SIG-M5 treated with dmso at 0.1 percent for 504 hours (cell line): ENCODE results near the gene HLA-DOA.

Experiments used
- DNase-seq: peaks from one replicate; lab custom pipeline; 2025; ENCODE audit not compliant: unreplicated experiment; lab: John Stamatoyannopoulos, UW

The HLA-DOA gene

GRCh38 chr6:33017694-33018353, 8.4 kb upstream of the HLA-DOA start:
- DNase-seq, result no peak

DNA sequence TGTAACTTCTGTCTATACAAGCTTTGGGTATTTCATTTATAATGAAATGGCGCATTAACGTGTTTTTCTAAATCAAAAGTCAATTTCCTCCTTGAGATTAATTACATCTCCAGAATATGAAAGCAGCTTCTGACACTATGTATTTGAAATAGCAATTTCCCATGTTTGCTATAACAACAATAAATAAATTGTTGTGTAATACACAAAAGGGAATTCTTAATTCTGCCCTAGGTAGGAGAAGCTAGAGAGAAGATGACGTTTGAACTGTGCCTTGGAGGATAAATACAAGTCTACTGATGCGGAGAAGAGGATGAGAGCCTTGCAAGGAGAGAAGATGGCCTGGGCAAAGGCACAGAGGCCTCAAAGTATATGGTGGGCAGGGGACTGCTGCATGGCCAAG, 7.6 kb upstream of the HLA-DOA start:
- no peak for DNase-seq

DNA sequence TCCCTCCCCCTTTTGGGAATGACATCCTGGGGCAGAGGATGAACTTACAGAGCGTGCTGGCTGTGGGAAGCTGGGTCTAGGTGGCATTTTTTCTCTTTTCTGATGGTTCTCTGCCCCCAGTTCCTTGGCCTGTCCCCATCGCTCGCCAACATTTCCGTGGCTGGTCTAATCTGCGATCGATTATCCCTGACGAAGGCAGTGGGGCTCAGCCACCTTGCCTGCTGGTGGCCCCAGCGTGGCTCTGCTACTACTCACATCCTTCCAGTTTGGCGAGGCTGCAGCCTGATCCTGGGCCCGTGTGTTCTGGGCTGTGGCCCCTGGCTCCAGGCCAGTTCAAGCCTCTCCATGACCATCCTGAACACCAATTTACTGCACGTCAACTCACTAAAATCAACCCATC, 6.4 kb upstream of the HLA-DOA start:
- no peak for DNase-seq

- DNase-seq, result peak; percentile 81
Observed at GRCh38 chr6:33014841-33015634, 5.6 kb upstream of the HLA-DOA start.

- no peak for DNase-seq
Observed at GRCh38 chr6:33013608-33014007, 4.2 kb upstream of the HLA-DOA start.

GRCh38 chr6:33010356-33010755, 965 bp upstream of the HLA-DOA start:
- DNase-seq, result no peak

DNA sequence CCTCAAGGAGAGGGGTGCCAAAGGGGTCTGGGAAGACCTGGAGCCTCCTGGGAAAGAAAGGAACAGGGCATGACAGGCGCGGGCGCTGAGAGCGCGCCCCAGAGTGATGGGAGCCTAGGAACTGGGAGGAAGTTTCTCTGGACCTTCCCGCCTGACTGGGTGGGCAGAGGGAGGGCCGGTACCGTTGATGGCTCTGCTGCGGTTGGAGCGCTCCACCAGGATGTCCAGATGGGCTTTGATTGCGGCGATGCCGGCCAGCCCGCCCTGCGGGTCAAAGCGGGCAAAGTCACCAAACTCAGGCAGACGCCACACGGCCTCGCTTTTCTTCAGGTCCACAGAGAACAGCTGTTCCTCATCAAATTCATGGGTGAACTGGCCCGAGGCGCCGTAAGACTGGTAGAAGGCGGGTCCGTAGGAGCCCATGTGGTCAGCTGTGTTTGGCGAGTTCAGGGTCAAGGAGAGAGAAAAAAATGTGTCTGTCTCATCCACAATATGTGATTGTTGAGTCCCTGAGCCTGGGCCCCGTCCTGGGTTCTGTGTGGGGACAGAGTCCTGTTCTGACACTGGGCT, 1.5 kb downstream of the HLA-DOA start:
- DNase-seq, result no peak

- DNase-seq, result no peak
Observed at GRCh38 chr6:33004940-33005339, 4.5 kb downstream of the HLA-DOA start.

DNA sequence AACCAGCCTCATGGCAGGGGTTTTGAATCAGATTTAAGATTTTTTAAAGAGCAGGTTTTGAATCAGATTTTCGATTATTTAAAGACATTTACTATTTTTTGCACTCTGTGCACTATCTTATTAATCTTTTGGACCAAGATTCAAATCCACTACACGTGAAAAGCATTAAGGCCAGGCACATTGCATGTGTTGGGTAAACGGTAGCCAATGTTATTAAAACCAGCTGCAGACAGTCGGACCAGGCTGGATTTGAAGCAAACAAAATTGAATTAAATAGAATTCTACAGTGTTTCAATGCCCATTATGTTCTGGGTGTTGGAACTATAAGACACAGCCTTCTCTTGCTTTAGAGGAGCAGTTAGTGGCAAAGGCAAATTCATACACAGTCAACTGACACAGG, 7.7 kb downstream of the HLA-DOA start:
- no peak for DNase-seq

DNA sequence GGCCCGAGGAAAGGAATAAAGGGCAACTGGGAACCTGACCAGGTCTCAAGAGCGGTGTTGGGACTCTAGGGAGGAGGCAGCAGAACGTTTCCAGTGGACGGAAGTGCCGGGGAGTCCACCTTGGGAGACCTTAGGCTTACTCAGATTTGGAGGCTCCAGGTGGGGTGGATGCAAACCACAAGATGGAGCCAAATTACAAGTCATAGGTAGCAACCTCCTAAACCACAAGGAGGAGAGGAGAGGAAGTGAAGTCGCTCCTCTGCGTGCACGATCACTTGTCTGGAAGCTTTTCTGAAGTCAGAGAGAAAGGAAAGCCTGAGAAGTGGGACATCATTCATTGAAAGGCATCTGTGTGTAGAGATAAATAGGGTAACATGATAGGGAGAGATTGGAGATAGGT, 9.3 kb downstream of the HLA-DOA start:
- DNase-seq, result no peak

DNA sequence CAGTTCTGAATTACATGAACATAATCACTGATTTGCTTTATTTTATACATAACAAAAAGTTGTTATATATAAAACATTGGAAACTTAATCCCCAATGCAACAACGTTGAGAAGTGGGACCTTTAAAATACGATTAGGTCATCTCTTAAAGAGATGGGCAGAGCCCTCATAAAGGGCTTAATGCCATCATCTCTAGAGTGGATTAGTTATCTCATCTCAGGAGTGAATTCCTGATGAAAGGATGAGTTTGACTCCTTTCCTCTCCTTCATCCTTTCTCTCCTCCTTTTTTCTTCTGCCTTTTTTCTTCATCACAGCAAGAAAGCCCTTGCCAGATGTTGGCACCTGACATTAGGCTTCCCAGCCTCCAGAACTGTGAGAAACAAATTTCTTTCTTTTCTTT, 13.9 kb downstream of the HLA-DOA start:
- no peak for DNase-seq

DNA sequence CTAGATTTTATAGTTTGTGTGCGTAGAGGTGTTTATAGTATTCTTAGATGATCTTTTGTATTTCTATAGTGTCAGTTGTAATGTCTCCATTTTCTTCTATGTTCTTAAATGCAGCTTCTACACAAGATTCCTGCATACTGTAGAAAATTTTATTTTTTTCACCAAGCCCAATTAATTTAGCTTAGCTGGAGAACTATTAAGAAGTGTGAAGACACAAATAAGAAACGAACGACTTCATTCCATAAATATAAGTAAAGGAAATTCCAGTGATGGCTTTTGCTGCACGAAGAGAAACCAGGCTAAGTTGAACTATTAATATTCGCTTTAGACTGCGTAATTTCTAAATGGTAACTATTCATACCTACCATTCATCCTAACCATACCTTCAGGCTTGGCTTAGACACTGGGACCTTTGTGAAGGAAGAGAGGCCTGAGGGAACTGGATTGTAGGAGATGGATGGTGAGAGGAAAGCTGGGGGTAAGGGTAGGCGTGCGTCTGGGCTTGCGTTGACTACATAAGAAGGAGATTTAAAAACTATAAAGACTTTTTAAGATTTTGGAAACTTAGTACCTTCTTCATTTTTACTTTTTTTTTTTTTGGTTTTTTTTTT, 15.9 kb downstream of the HLA-DOA start:
- DNase-seq, result no peak

DNA sequence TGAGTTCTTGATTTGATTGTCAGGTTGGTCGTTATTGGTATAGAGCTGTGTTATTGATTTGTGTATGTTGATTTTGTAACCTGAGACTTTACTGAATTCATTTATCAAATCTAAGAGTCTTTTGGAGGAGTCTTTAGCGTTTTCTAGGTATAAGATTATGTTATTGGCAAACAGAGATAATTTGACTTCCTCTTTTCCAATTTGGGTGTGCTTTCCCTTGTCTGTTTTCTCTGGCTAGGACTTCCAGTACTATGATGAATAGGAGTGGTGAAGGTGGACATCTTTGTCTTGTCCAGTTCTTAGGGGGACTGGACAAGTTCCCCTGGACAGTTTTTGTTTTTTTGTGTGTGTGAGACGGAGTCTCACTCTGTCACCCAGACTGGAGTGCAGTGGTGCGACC, 17.4 kb downstream of the HLA-DOA start:
- DNase-seq, result no peak

DNA sequence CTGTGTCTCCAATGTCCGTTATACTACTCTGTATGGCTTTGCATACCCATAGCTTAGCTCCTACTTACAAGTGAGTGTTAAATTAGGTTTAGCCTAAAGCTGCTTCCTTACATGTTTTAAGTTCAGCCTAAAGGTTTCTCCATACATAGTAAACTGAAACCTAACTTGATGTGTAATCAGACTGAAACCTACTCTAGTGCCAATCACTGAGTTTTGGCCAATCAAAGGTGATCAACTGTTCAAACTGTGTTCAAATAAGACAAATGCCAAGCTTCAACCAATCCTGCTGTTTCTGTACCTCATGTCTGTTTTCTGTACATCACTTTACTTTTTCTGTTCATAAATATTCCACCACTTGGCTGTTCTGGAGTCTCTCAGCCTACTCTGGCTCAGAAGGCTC, 20.0 kb downstream of the HLA-DOA start:
- no peak for DNase-seq

GRCh38 chr6:32984622-32985389, 24.6 kb downstream of the HLA-DOA start:
- DNase-seq, result peak; percentile 75

- no peak for DNase-seq
Observed at GRCh38 chr6:32983964-32984621, 25.3 kb downstream of the HLA-DOA start.

- DNase-seq, result no peak
Observed at GRCh38 chr6:32983493-32983848, 25.9 kb downstream of the HLA-DOA start.

DNA sequence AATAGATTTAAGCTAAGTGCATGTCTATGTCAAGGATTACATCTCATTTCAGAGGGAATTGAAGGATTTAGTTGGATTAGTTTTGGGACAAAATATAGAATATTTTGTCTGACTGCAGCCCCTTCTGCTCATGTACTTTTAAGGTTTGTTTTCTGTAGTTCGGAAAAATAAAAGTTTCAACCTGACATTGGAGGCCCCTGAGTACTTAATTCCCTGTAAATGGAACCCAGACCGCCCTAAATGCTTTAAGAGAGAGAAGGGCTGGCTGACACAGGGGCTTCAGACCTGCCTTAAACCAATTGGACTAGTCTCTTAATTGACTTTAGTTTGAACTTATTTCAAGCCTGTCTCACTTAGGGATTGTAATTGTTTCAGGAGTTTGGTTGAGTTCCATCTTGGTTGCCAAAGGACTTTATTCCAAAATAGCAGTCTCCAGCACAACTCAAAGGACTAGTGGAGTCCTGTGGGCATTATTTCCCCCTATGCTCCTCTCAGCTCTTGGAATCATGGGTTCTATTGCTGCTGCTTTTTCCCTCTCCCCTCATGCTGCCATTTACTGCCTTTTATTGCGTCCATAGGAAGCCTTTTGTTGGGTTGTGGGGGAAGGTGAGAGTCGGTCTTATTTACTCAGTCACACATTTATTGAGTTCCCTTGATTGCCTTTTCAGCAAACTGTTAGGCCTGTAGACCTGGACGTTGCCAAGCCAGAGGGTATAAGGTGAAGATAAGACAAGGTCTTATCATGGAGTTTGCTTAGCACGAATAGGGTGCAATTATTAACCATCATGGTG, 26.5 kb downstream of the HLA-DOA start:
- no peak for DNase-seq

DNA sequence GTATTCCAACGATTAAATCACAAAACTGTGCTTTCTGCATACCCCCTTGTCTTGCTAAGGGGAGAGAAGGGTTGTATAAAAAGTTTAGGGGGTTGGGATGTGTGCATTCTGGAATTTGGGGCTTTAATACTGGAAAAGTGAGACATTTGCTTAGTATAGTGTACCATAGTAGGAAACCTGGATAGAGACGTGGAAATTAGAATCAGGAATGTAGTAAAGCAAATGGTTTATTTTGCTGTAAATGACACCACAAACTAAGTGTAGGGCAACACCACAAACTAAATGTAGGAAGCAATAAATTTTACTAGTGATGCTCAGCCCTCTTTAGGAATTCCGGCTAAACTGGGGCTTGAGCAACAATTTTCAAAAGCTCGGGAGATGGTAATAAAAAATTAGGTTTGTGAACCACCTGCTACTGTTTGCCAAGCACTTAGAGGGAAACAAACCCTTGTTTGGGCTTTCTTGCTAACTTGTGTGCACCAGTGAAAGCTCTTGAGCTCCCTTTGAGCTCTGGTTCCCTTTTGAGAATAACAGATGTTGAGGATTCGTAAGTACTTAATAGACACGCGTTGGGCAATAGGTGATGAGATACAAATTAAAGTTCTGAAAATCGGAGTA, 27.2 kb downstream of the HLA-DOA start:
- DNase-seq, result peak; percentile 36
